HepG2 (cell line): Measurements from ENCODE around the gene KLF12. TPM values are rescaled to one million over a fixed set of nuclear protein-coding genes. Genes with fewer than 3 reads are reported as not detected.
A peak's percentile ranks its signal among the peaks of the same experiment; 100 is the strongest.

Experiments
- ATF2 ChIP-seq: sonication (generic); formaldehyde crosslinking; IDR thresholded peaks from 2 replicates; pipeline ENCODE4 v1.4.0; 2020; ENCODE audit warnings: missing genetic modification reagents
- CAMTA2 ChIP-seq: sonication (generic); formaldehyde crosslinking; IDR thresholded peaks from 2 replicates; pipeline ENCODE4 v1.4.0; 2020; ENCODE audit warnings: mild to moderate bottlenecking, missing genetic modification reagents, borderline replicate concordance
- FOSL2 ChIP-seq: sonication (generic); formaldehyde crosslinking; IDR thresholded peaks from 2 replicates; pipeline ENCODE4 v1.4.0; 2020; ENCODE audit warnings: missing genetic modification reagents
- GTF2F1 ChIP-seq: fragments of 150-350 bp; IDR thresholded peaks from 2 replicates; pipeline ENCODE4 v1.6.1; 2014; ENCODE audit warnings: low read length
- HNRNPL ChIP-seq: fragments of 200-400 bp; formaldehyde crosslinking; IDR thresholded peaks from 2 replicates; pipeline ENCODE4 v1.6.1; 2017; ENCODE audit warnings: mild to moderate bottlenecking, low read depth, low read length
- MED13 ChIP-seq: sonication (generic); formaldehyde crosslinking; IDR thresholded peaks from 2 replicates; pipeline ENCODE4 v1.5.0; 2020; ENCODE audit warnings: missing genetic modification reagents
- RBFOX2 ChIP-seq: fragments of 200-400 bp; formaldehyde crosslinking; IDR thresholded peaks from 2 replicates; pipeline ENCODE4 v1.6.1; 2017; ENCODE audit warnings: low read depth, mild to moderate bottlenecking, low read length
- REPIN1 ChIP-seq: sonication (generic); formaldehyde crosslinking; IDR thresholded peaks from 2 replicates; pipeline ENCODE4 v1.8.0; 2022; ENCODE audit warnings: missing genetic modification reagents, low read depth, mild to moderate bottlenecking, borderline replicate concordance
- SMARCE1 ChIP-seq: fragments of 450-650 bp; IDR thresholded peaks from 2 replicates; pipeline ENCODE4 v1.6.1; 2017; ENCODE audit warnings: borderline replicate concordance
- TAF1 ChIP-seq: sonication (generic); formaldehyde crosslinking; IDR thresholded peaks from 2 replicates; pipeline ENCODE4 v1.4.0; 2020; ENCODE audit warnings: missing genetic modification reagents
- THRA ChIP-seq: sonication (generic); formaldehyde crosslinking; IDR thresholded peaks from 2 replicates; pipeline ENCODE4 v1.4.0; 2020; ENCODE audit warnings: missing genetic modification reagents, borderline replicate concordance
- TSC22D2 ChIP-seq: sonication (generic); formaldehyde crosslinking; IDR thresholded peaks from 2 replicates; pipeline ENCODE4 v1.5.1; 2020; ENCODE audit warnings: missing genetic modification reagents, mild to moderate bottlenecking, borderline replicate concordance
- ZBTB25 ChIP-seq: IDR thresholded peaks from 2 replicates; pipeline ENCODE4 v1.6.1; 2018; ENCODE audit warnings: missing genetic modification reagents
- ZFP36 ChIP-seq: fragments of 150-350 bp; IDR thresholded peaks from 2 replicates; pipeline ENCODE4 v1.6.1; 2018; ENCODE audit warnings: borderline replicate concordance, low read length, low read depth; ENCODE audit not compliant: partially characterized antibody
- ZNF234 ChIP-seq: sonication (generic); formaldehyde crosslinking; conservative IDR thresholded peaks from 2 replicates; pipeline ENCODE4 v1.5.1; 2020; ENCODE audit warnings: mild to moderate bottlenecking, missing genetic modification reagents
- ZNF564 ChIP-seq: sonication (generic); formaldehyde crosslinking; IDR thresholded peaks from 2 replicates; pipeline ENCODE4 v1.8.1; 2023; ENCODE audit warnings: mild to moderate bottlenecking, missing genetic modification reagents
- ZNF687 ChIP-seq: sonication (generic); formaldehyde crosslinking; IDR thresholded peaks from 2 replicates; pipeline ENCODE4 v1.5.1; 2020; ENCODE audit warnings: mild to moderate bottlenecking, missing genetic modification reagents, moderate library complexity
- ZNF720 ChIP-seq: sonication (generic); formaldehyde crosslinking; IDR thresholded peaks from 2 replicates; pipeline ENCODE4 v1.4.0; 2020; ENCODE audit warnings: missing genetic modification reagents
- ZNF746 ChIP-seq: sonication (generic); formaldehyde crosslinking; IDR thresholded peaks from 2 replicates; pipeline ENCODE4 v1.8.0; 2022; ENCODE audit warnings: mild to moderate bottlenecking, missing genetic modification reagents
- ZNF766 ChIP-seq: sonication (generic); formaldehyde crosslinking; IDR thresholded peaks from 2 replicates; pipeline ENCODE4 v1.5.0; 2020; ENCODE audit warnings: missing genetic modification reagents, borderline replicate concordance
- ZNF777 ChIP-seq: sonication (generic); formaldehyde crosslinking; IDR thresholded peaks from 2 replicates; pipeline ENCODE4 v1.4.0; 2020; ENCODE audit warnings: missing genetic modification reagents
- polyA plus RNA-seq, 8 experiments: library from polyadenylated mRNA; depleted of rRNA in 3 of 8; stranded (reverse) in 7 of 8; unstranded in 1 of 8; fragments of >200 nt; fragmentation: Illumina TruSeq in 4 of 8; extraction: Trizol in 4 of 8; gene quantifications; 2 replicates each; pipeline versions ENCODE4 v1.2.1 to v1.2.3, GENCODE V29; 2011 to 2016; ENCODE audit warnings: low read depth in 4 of 8, missing spikeins in 1 of 8, mixed read lengths in 1 of 8; ENCODE audit not compliant: insufficient read depth in 1 of 8
- total RNA-seq, 5 experiments: library from RNA; depleted of rRNA; stranded (reverse); fragments of >200 nt; fragmentation: Illumina TruSeq; extraction: Trizol; gene quantifications; 2 replicates each; pipeline ENCODE4 v1.2.3, GENCODE V29; 2016; ENCODE audit warnings: low read depth in 1 of 5

KLF12 gene
- total and polyA plus RNA-seq, 2 of the 13 experiments (the other 11 are each of a cell fraction or from before 2014, with no cell fraction given): 0.66 to 1.5 TPM

GRCh38 chr13:74134777-74135325 lies 647 bp upstream of the KLF12 start (continued):
- TF ChIP-seq ZNF720 (CRISPR knock-in tag) (no peak), ZNF564 (0 out of 2 replicates have a peak, but pooled peaks have one; percentile 2), TSC22D2 (CRISPR knock-in tag) (no peak), ZNF234 (no peak), THRA (CRISPR knock-in tag) (0 out of 2 replicates have a peak, but pooled peaks have one; percentile 3), ZBTB25 (CRISPR knock-in tag) (no peak), RBFOX2 (peak; percentile 83), FOSL2 (CRISPR knock-in tag) (no peak), ZNF687 (CRISPR knock-in tag) (no peak), ATF2 (no peak), CAMTA2 (no peak), TAF1 (CRISPR knock-in tag) (peak; percentile 9; the same call in 1 of the 2 replicates), HNRNPL (0 out of 2 replicates have a peak, but pooled peaks have one; percentile 9), ZNF766 (CRISPR knock-in tag) (no peak), MED13 (CRISPR knock-in tag) (no peak), ZNF777 (CRISPR knock-in tag) (no peak), GTF2F1 (no peak), SMARCE1 (no peak), REPIN1 (CRISPR knock-in tag) (no peak), ZNF746 (CRISPR knock-in tag) (no peak), ZFP36 (no peak)
